ENCODE data around the gene MINK1. TPM values are rescaled to one million over a fixed set of nuclear protein-coding genes. Genes with fewer than 3 reads are reported as not detected.

Gene MINK1
- total and polyA plus RNA-seq, 2 of the 13 experiments (the other 11 are each of a cell fraction or from before 2014, with no cell fraction given) = 17.2 to 63.9 TPM

- intact Hi-C loops (cut with micrococcal nuclease; ENCODE audit: unreplicated experiment) = loop anchor here (1.0 to 2.0 kb wide), 3 partner anchors 30 to 79 kb away; partner anchors contain the start of genes ARRB2 and MED11
- Histone ChIP-seq H3K27me3 (ENCODE audit: control insufficient read depth in 1 of 2, insufficient read depth in 2 of 2, low read length in 2 of 2) (no peaks in the 10 kb centered on the region; a peak in 1 of 5 replicates), H3K4me1 (ENCODE audit: insufficient read depth, low read length) (peaks cover 28% of the 10 kb centered on the region), H3K27ac (ENCODE audit: extremely low read length, insufficient read depth, low read length) (peak within 1 kb of the TSS; percentile 96), H4K20me1 (ENCODE audit: insufficient read depth, low read length) (no peaks in the 10 kb centered on the region), H3K36me3 (replicated peaks in 1 of 2; ENCODE audit: control insufficient read depth in 1 of 2, insufficient read depth in 2 of 2, low read length in 2 of 2) (peaks cover 0 to 1% of the 10 kb centered on the region in 2 experiments; a peak in 3 of 5 replicates), H3K9ac (ENCODE audit: insufficient read depth, low read depth, low read length) (peak within 1 kb of the TSS; percentile 97), H3K79me2 (ENCODE audit: insufficient read depth, low read length) (peaks cover 15% of the 10 kb centered on the region), H3K4me2 (ENCODE audit: low read depth, low read length) (peak within 1 kb of the TSS; percentile 96), H2AFZ (ENCODE audit: low read length) (no peak within 1 kb of the TSS), H3K9me3 (ENCODE audit: low read length) (no peaks in the 10 kb centered on the region), H3K4me3 (replicated peaks in 1 of 3; ENCODE audit: insufficient read depth in 1 of 3, low read depth in 2 of 3, low read length in 3 of 3) (peak within 1 kb of the TSS; percentile 89 to 94 (median 91))
- WGBS (ENCODE audit: low lambda C conversion rate) = 1% methylated on average over 29 of the region's 62 CpGs
- ATAC-seq (peak; percentile 80), FAIRE-seq (peak; percentile 71), DNase-seq (ENCODE audit: low spot score) (peak; percentile 82)
- POLR2A ChIA-PET = interaction anchor here (0.8 to 6.4 kb wide), 30 partner anchors 10 to 151 kb away, joined by 3 to 317 read pairs (median 8); partner anchors contain the start of genes ARRB2, CXCL16, MED11 and MINK1
- TSS peak; percentile 91 for BruUV-seq (replicated peaks)
- in situ Hi-C loops (cut with HindIII; ENCODE audit: extremely low pct_ligation_motif_present, low pct_unique_long_range_greater_than_20kb) = loop anchor here (10.0 kb wide), 1 partner anchor 54 kb away; the partner anchor contains the start of genes CXCL16, MED11 and ZMYND15
- CTCF ChIA-PET (ENCODE audit: low intra/inter-chr PET ratio, low total read pairs) = interaction anchor here (1.5 to 4.1 kb wide), 5 partner anchors 10 to 100 kb away, joined by 4 to 51 read pairs (median 10); partner anchors contain the start of genes ARRB2 and MED11
- TF ChIP-seq HMG20A (CRISPR knock-in tag; IDR thresholded peaks at IDR 0.05; ENCODE audit: borderline replicate concordance) (no peak; the same call in 1 of the 2 replicates), SRSF9 (IDR thresholded peaks at IDR 0.05; ENCODE audit: borderline replicate concordance, insufficient read depth, low read depth, low read length, poor library complexity, severe bottlenecking) (no peak), NFAT5 (CRISPR knock-in tag; IDR thresholded peaks at IDR 0.05) (no peak; the same call in 1 of the 2 replicates), ZIK1 (CRISPR knock-in tag; IDR thresholded peaks at IDR 0.05; ENCODE audit: borderline replicate concordance, low read depth) (peak; percentile 32; the same call in 1 of the 2 replicates), TFDP2 (CRISPR knock-in tag; IDR thresholded peaks at IDR 0.05) (peak; percentile 67)
- TF ChIP-seq, protein P1, sequence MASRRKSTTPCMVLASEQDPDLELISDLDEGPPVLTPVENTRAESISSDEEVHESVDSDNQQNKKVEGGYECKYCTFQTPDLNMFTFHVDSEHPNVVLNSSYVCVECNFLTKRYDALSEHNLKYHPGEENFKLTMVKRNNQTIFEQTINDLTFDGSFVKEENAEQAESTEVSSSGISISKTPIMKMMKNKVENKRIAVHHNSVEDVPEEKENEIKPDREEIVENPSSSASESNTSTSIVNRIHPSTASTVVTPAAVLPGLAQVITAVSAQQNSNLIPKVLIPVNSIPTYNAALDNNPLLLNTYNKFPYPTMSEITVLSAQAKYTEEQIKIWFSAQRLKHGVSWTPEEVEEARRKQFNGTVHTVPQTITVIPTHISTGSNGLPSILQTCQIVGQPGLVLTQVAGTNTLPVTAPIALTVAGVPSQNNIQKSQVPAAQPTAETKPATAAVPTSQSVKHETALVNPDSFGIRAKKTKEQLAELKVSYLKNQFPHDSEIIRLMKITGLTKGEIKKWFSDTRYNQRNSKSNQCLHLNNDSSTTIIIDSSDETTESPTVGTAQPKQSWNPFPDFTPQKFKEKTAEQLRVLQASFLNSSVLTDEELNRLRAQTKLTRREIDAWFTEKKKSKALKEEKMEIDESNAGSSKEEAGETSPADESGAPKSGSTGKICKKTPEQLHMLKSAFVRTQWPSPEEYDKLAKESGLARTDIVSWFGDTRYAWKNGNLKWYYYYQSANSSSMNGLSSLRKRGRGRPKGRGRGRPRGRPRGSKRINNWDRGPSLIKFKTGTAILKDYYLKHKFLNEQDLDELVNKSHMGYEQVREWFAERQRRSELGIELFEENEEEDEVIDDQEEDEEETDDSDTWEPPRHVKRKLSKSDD (CRISPR knock-in tag; IDR thresholded peaks at IDR 0.05; ENCODE audit: low read depth) = no peak
- TF ChIP-seq, protein P2, sequence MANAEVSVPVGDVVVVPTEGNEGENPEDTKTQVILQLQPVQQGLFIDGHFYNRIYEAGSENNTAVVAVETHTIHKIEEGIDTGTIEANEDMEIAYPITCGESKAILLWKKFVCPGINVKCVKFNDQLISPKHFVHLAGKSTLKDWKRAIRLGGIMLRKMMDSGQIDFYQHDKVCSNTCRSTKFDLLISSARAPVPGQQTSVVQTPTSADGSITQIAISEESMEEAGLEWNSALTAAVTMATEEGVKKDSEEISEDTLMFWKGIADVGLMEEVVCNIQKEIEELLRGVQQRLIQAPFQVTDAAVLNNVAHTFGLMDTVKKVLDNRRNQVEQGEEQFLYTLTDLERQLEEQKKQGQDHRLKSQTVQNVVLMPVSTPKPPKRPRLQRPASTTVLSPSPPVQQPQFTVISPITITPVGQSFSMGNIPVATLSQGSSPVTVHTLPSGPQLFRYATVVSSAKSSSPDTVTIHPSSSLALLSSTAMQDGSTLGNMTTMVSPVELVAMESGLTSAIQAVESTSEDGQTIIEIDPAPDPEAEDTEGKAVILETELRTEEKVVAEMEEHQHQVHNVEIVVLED (CRISPR knock-in tag; IDR thresholded peaks at IDR 0.05; ENCODE audit: borderline replicate concordance) = peak; percentile 44; the same call in 1 of the 2 replicates
- TF ChIP-seq, protein P3, sequence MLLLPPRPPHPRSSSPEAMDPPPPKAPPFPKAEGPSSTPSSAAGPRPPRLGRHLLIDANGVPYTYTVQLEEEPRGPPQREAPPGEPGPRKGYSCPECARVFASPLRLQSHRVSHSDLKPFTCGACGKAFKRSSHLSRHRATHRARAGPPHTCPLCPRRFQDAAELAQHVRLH (CRISPR knock-in tag; IDR thresholded peaks at IDR 0.05; ENCODE audit: borderline replicate concordance, low read depth) = 0 out of 2 replicates have a peak, but pooled peaks have one; percentile 32
Observed at GRCh38 chr17:4788807-4789700, 44.1 kb upstream of the MINK1 start, which contains the start of gene GLTPD2. TSS of gene GLTPD2 (plus strand) at chr17:4788964. CDS start at chr17:4789012, 48 bp downstream.
